SK-N-SH treated with all-trans-retinoic acid at 6 μM for 48 hours (cell line): ENCODE results near the gene GMPPB.
"Not testable (repeated sequence)": the region's sequence is repeated elsewhere in the genome, so short reads cannot be mapped to it uniquely, and the experiment has no call there.

Experiments used
- ARNTL ChIP-seq: fragments of 450-650 bp; formaldehyde crosslinking; IDR thresholded peaks from 2 replicates; pipeline ENCODE4 v1.5.0; 2020; ENCODE audit warnings: low read depth, mild to moderate bottlenecking, moderate library complexity, borderline replicate concordance
- CREB5 ChIP-seq: fragments of 250-450 bp; sonication (Bioruptor Pico); IDR thresholded peaks from 2 replicates; pipeline ENCODE4 v1.5.1; 2020; ENCODE audit warnings: low read depth, mild to moderate bottlenecking, moderate library complexity
- ESRRG ChIP-seq: fragments of 250-450 bp; sonication (Bioruptor Pico); IDR thresholded peaks from 2 replicates; pipeline ENCODE4 v1.6.1; 2021; ENCODE audit warnings: mild to moderate bottlenecking
- PATZ1 ChIP-seq: fragments of 250-450 bp; sonication (Bioruptor Pico); IDR thresholded peaks from 2 replicates; pipeline ENCODE4 v1.8.0; 2020; ENCODE audit warnings: mild to moderate bottlenecking, moderate library complexity, borderline replicate concordance
- POU6F1 ChIP-seq: fragments of 250-450 bp; sonication (Bioruptor Pico); IDR thresholded peaks from 2 replicates; pipeline ENCODE4 v1.8.0; 2021; ENCODE audit warnings: low read depth, mild to moderate bottlenecking, moderate library complexity, borderline replicate concordance
- SNAI2 ChIP-seq: fragments of 250-450 bp; sonication (Bioruptor Pico); IDR thresholded peaks from 2 replicates; pipeline ENCODE4 v1.5.0; 2020; ENCODE audit warnings: mild to moderate bottlenecking, moderate library complexity
- ZNF565 ChIP-seq: fragments of 450-650 bp; formaldehyde crosslinking; conservative IDR thresholded peaks from 2 replicates; pipeline ENCODE4 v1.5.0; 2020; ENCODE audit warnings: low read depth, mild to moderate bottlenecking, moderate library complexity

GRCh38 chr3:49686769-49687423 lies 36.9 kb downstream of the GMPPB start:
- TF ChIP-seq PATZ1; POU6F1 (CRISPR knock-in tag); SNAI2 (CRISPR knock-in tag); CREB5 (CRISPR knock-in tag); ARNTL (CRISPR knock-in tag); ZNF565 (CRISPR knock-in tag); ESRRG (CRISPR knock-in tag): not testable (repeated sequence)
